Measurements from ENCODE around the gene OR5AU1.
"Not testable (repeated sequence)": the region's sequence is repeated elsewhere in the genome, so short reads cannot be mapped to it uniquely, and the experiment has no call there.

The OR5AU1 gene

DNA sequence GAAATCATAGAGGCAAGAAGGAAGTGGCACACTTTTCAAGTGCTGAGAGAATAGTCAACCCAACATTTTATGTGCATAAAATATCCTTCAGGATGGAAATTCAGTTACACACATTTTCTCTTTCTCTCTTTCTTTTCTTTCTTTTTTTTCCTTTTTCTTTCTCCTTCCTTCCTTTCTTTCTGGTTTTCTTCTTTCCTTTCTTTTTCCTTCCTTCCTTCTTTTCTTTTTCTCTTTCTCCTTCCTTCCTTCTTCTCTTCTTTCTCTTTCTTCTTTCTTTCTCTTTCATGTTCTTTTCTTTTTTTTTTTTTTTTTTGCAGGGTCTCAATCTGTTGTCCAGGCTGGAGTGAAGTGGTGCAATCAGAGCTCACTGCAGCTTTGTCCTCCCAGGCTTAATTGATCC lies 38.7 kb upstream of the OR5AU1 start:
- Histone ChIP-seq H3K4me1 (ENCODE audit: insufficient read depth, low read length) (peaks cover 5% of the 10 kb centered on the region), H3K9ac (ENCODE audit: low read length) (no peak overlapping the region), H3K9me3 (ENCODE audit: low read length) (no peaks in the 10 kb centered on the region), H3K36me3 (ENCODE audit: insufficient read depth, low read length) (no peaks in the 10 kb centered on the region), H3K27me3 (ENCODE audit: control insufficient read depth in 1 of 2, insufficient read depth in 2 of 2, low read length in 2 of 2) (no peaks in the 10 kb centered on the region), H3K27ac (ENCODE audit: low read depth, low read length) (no peak overlapping the region), H3K4me3 (ENCODE audit: low read depth in 1 of 2, low read length in 2 of 2) (no peak overlapping the region)

DNA sequence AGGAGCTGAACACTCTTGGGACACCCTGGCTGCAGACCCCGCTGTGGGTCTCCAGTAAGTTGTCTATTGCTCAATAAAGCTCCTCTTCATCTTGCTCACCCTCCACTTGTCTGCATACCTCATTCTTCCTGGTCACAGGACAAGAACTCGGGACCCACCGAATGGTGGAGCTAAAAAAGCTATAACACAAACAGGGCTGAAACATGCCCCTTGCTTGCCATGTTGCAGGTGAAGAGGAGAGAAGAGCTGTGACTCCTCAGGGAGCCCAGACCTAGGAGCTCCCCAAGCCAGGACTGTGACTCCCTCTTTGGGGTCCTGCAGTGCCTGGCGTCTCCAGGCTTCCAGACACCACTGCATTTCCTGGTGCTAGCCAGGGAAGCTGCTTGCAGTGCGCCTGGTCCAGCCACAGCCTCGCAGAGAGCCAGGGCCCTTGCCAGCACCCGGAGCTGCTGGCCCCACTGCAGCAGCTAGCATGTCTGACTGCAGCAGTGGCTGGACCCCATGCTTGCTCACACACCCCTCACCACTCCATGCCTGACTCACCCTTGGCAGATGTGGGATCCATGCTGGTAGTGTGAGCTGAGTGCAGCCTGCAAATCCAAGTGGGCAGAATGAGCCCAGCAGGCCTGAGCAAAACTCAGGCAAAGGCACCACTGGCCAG lies 37.1 kb upstream of the OR5AU1 start:
- Histone ChIP-seq H3K27ac (ENCODE audit: low read depth, low read length) (no peak overlapping the region), H3K4me1 (ENCODE audit: insufficient read depth, low read length) (peaks cover 5% of the 10 kb centered on the region), H3K4me3 (ENCODE audit: low read depth in 1 of 2, low read length in 2 of 2) (no peak overlapping the region), H3K27me3 (ENCODE audit: control insufficient read depth in 1 of 2, insufficient read depth in 2 of 2, low read length in 2 of 2) (no peaks in the 10 kb centered on the region), H3K9ac (ENCODE audit: low read length) (no peak overlapping the region), H3K36me3 (ENCODE audit: insufficient read depth, low read length) (no peaks in the 10 kb centered on the region), H3K9me3 (ENCODE audit: low read length) (no peaks in the 10 kb centered on the region)

DNA sequence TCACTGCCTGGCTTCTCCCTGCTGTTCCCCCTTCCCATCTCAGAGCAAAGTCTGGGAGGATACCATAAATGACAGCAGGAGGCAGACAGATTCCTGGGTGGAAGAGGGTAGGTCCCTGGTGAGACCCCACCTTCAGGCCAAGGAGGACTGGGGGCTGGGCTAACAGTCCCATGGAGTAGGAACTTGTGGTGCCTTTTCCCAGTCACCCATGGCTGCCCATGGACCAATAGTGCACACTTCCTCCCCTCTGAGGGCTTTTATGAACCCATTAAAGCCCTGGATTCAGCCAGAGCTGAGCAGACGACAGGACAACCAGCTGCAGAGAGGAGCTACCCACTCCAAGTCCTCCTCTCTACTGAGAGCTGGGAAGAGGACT lies 36.6 kb upstream of the OR5AU1 start:
- Histone ChIP-seq H3K27ac (ENCODE audit: low read depth, low read length) (no peak overlapping the region), H3K9ac (ENCODE audit: low read length) (no peak overlapping the region), H3K27me3 (ENCODE audit: control insufficient read depth in 1 of 2, insufficient read depth in 2 of 2, low read length in 2 of 2) (no peaks in the 10 kb centered on the region), H3K4me3 (ENCODE audit: low read depth in 1 of 2, low read length in 2 of 2) (peak overlapping the region; percentile 59 to 62), H3K9me3 (ENCODE audit: low read length) (no peaks in the 10 kb centered on the region), H3K36me3 (ENCODE audit: insufficient read depth, low read length) (no peaks in the 10 kb centered on the region), H3K4me1 (ENCODE audit: insufficient read depth, low read length) (peaks cover 5% of the 10 kb centered on the region)

DNA sequence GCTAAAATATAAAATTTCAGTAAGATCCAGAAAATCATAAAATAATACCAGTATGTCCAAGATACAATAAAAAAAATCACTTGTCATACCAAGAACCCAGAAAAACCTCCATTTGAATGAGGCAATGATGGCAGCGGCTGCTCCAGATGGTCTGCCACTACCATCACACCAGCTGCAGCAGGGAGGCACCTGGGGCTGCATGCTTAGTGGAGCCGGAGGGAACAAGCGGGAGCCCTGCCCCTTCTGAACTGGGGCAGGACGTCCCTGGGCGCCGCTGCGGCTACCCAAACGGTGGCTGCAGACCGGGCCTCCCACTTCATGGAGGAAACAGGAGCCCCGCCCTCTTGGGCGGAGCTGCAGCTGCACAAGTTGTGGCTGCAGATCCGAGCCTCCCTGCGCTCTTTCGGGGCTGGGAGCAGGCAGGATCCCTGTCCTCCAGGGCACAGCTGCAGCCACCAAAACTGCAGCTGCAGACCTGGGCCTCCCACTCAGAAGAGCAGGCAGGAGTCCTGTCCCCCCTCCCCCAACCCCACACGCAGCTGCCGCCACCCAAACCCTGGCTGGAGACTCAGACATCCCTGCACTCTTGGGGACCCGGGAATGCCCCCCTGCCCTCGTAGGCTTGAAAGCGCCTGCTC lies 36.1 kb upstream of the OR5AU1 start:
- peak overlapping the region; percentile 59 to 62 for H3K4me3 ChIP-seq (ENCODE audit: low read depth in 1 of 2, low read length in 2 of 2)
- no peaks in the 10 kb centered on the region for H3K27me3 ChIP-seq (ENCODE audit: control insufficient read depth in 1 of 2, insufficient read depth in 2 of 2, low read length in 2 of 2)
- no peaks in the 10 kb centered on the region for H3K36me3 ChIP-seq (ENCODE audit: insufficient read depth, low read length)
- H3K4me1 ChIP-seq (ENCODE audit: insufficient read depth, low read length), result peaks cover 5% of the 10 kb centered on the region
- no peak overlapping the region for H3K9ac ChIP-seq (ENCODE audit: low read length)
- H3K27ac ChIP-seq (ENCODE audit: low read depth, low read length), result no peak overlapping the region
- no peaks in the 10 kb centered on the region for H3K9me3 ChIP-seq (ENCODE audit: low read length)

DNA sequence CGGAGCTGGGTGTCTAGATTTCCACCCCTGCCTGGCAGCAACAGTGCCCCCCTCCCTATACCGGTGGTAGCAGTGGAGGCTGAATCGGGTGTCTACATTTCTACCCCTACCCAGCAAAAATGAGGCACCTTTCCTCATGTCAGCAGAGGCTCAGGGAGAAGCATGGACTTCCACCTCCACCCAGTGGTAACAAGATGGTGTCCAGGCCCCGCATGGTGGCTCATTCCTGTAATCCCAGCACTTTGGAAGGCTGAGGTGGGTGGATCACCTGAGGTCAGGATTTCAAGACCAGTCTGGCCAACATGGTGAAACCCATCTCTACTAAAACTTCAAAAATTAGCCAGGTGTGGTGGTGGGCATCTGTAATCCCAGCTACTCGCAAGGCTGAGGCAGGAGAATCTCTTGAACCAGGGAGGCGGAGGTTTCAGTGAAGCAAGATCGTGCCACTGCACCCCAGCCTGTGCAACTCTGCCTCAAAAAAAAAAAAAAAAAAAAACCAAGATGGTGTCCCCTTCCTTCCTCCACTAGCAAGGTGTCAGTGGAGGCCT lies 35.5 kb upstream of the OR5AU1 start:
- Histone ChIP-seq H3K9me3 (ENCODE audit: low read length) (no peaks in the 10 kb centered on the region), H3K27me3 (ENCODE audit: control insufficient read depth in 1 of 2, insufficient read depth in 2 of 2, low read length in 2 of 2) (no peaks in the 10 kb centered on the region), H3K4me3 (ENCODE audit: low read depth in 1 of 2, low read length in 2 of 2) (peak overlapping the region; percentile 59 to 62), H3K9ac (ENCODE audit: low read length) (no peak overlapping the region), H3K36me3 (ENCODE audit: insufficient read depth, low read length) (no peaks in the 10 kb centered on the region), H3K27ac (ENCODE audit: low read depth, low read length) (no peak overlapping the region), H3K4me1 (ENCODE audit: insufficient read depth, low read length) (peaks cover 5% of the 10 kb centered on the region)

DNA sequence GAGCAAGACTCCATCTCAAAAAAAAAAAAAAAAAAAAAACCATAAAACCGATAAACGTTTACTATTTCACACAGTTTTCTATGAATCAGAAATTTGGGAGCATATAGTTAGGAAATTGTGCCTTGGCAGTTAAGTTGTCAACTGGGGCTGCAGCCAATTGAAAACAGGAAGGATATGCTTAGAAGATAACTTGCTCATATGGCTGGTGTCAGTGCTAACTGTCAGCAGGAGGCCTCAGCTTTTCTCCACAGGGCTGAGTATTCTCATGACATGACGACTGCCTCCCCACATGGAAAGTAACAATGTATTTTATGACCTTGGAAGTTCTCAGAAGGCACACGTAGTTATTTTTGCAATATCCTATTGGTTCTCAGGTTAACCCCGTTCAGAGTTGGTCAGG lies 29.6 kb upstream of the OR5AU1 start:
- Histone ChIP-seq H3K9ac (ENCODE audit: low read length) (no peak overlapping the region), H3K4me3 (ENCODE audit: low read depth in 1 of 2, low read length in 2 of 2) (no peak overlapping the region), H3K9me3 (ENCODE audit: low read length) (no peaks in the 10 kb centered on the region), H3K27me3 (ENCODE audit: control insufficient read depth in 1 of 2, insufficient read depth in 2 of 2, low read length in 2 of 2) (no peaks in the 10 kb centered on the region), H3K27ac (ENCODE audit: low read depth, low read length) (no peak overlapping the region), H3K36me3 (ENCODE audit: insufficient read depth, low read length) (no peaks in the 10 kb centered on the region), H3K4me1 (ENCODE audit: insufficient read depth, low read length) (no peaks in the 10 kb centered on the region)

DNA sequence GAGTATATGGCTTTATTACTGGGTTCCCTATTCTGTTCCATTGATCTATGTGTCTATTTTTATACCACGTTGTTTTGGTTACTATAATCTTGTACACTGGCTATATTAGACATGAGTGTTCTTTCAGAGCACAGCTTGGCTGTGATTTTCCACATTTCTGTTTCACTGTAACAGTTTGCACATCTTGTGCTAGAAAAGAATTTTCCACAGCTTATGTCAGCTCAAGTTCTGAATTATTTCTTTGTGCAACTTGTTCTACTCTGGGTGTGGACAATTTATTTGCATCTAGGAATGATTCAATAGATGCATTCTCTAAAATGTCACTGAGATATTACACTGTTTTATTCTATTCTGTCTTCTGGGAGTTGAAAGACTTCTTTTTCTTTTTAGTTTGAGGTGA lies 28.4 kb upstream of the OR5AU1 start:
- Histone ChIP-seq H3K9ac (ENCODE audit: low read length) (no peak overlapping the region), H3K27ac (ENCODE audit: low read depth, low read length) (no peak overlapping the region), H3K9me3 (ENCODE audit: low read length) (no peaks in the 10 kb centered on the region), H3K4me1 (ENCODE audit: insufficient read depth, low read length) (no peaks in the 10 kb centered on the region), H3K36me3 (ENCODE audit: insufficient read depth, low read length) (no peaks in the 10 kb centered on the region), H3K27me3 (ENCODE audit: control insufficient read depth in 1 of 2, insufficient read depth in 2 of 2, low read length in 2 of 2) (no peaks in the 10 kb centered on the region), H3K4me3 (ENCODE audit: low read depth in 1 of 2, low read length in 2 of 2) (no peak overlapping the region)

DNA sequence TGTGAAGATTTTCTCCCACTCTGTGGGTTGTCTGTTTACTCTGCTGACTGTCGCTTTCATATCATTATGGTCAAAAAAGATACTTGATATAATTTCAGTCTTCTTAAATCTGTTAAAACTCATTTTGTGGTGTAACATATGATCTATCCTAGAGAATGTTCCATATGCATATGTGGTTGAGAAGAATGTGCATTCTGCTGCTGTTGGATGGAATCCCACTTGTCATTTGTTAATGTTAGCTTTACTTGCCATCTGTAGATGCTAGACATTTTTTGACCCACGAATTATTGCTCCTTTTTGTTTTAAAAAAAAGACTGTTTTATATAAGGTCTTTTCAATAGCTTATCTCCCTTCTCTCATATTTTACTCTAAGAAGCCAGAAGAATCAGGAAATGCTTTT lies 26.3 kb upstream of the OR5AU1 start:
- H3K27ac ChIP-seq (ENCODE audit: low read depth, low read length), result no peak overlapping the region
- H3K4me1 ChIP-seq (ENCODE audit: insufficient read depth, low read length), result no peaks in the 10 kb centered on the region
- H3K27me3 ChIP-seq (ENCODE audit: control insufficient read depth in 1 of 2, insufficient read depth in 2 of 2, low read length in 2 of 2), result no peaks in the 10 kb centered on the region
- H3K36me3 ChIP-seq (ENCODE audit: insufficient read depth, low read length), result no peaks in the 10 kb centered on the region
- no peaks in the 10 kb centered on the region for H3K9me3 ChIP-seq (ENCODE audit: low read length)
- H3K9ac ChIP-seq (ENCODE audit: low read length), result no peak overlapping the region
- H3K4me3 ChIP-seq (ENCODE audit: low read depth in 1 of 2, low read length in 2 of 2), result no peak overlapping the region

DNA sequence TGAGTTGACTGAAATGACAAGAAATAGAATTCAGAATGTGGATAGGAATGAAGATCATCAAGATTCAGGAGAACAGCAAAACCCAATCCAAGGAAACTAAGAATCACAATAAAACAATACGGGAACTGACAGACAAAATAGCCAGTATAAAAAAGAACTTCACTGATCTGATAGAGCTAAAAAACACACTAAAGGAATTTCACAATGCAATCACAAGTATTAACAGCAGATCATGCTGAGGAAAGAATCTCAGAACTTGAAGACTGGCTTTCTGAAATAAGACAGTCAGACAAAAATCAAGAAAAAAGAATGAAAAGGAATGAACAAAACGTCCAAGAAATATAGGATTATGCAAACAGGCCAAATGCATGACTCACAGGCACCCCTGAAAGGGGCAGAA lies 15.3 kb upstream of the OR5AU1 start:
- Histone ChIP-seq H3K4me1 (ENCODE audit: insufficient read depth, low read length) (no peaks in the 10 kb centered on the region), H3K9ac (ENCODE audit: low read length) (no peak overlapping the region), H3K27me3 (ENCODE audit: control insufficient read depth in 1 of 2, insufficient read depth in 2 of 2, low read length in 2 of 2) (no peaks in the 10 kb centered on the region), H3K4me3 (ENCODE audit: low read depth in 1 of 2, low read length in 2 of 2) (no peak overlapping the region), H3K9me3 (ENCODE audit: low read length) (no peaks in the 10 kb centered on the region), H3K27ac (ENCODE audit: low read depth, low read length) (no peak overlapping the region), H3K36me3 (ENCODE audit: insufficient read depth, low read length) (no peaks in the 10 kb centered on the region)

DNA sequence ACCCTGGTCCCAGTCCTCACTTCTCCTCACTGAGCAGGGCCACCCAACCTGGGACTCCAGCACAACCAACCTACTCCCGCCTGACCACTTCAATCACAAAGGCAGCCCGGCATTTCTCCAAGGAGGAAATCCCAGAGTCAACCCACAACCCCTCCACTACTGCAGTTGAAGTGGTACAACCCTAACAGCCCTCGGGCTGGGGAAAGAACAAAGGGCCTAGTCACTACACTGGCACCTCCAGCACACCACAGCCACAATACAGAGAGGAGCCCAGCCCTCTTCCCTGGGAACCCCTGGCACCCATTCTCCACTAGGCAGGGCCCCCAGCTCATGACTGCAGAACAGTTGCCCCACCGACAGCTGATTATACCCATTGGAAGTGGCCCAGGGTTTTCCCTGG lies 13.7 kb upstream of the OR5AU1 start:
- H3K9me3 ChIP-seq (ENCODE audit: low read length), result no peaks in the 10 kb centered on the region

DNA sequence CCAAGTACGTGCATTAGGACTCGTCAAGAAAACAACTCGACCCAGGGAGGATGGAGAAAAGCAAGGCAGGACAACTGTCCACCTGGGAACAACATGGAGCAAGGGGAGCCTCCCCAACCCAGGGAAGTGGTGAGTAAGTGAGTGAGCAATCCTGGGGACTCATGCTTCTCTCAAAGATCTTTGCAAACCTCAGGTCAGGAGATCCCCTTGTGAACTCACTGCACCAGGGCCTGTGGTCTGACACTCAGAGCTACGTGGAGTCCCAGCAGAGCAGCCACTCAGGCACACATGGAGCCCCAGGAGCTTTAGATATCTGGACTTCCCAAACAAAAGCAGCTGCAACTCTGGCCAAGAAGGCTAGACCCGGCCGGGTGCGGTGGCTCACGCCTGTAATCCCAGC lies 12.2 kb upstream of the OR5AU1 start:
- H3K36me3 ChIP-seq (ENCODE audit: insufficient read depth, low read length), result no peaks in the 10 kb centered on the region
- no peak overlapping the region for H3K27ac ChIP-seq (ENCODE audit: low read depth, low read length)
- no peak overlapping the region for H3K9ac ChIP-seq (ENCODE audit: low read length)
- no peaks in the 10 kb centered on the region for H3K9me3 ChIP-seq (ENCODE audit: low read length)
- no peaks in the 10 kb centered on the region for H3K4me1 ChIP-seq (ENCODE audit: insufficient read depth, low read length)
- H3K27me3 ChIP-seq (ENCODE audit: control insufficient read depth in 1 of 2, insufficient read depth in 2 of 2, low read length in 2 of 2), result no peaks in the 10 kb centered on the region
- no peak overlapping the region for H3K4me3 ChIP-seq (ENCODE audit: low read depth in 1 of 2, low read length in 2 of 2)

More for the DNA sequence above, 13.7 kb upstream of the OR5AU1 start:
- Histone ChIP-seq H3K4me3 (ENCODE audit: low read depth in 1 of 2, low read length in 2 of 2) (no peak overlapping the region), H3K27ac (ENCODE audit: low read depth, low read length) (no peak overlapping the region), H3K36me3 (ENCODE audit: insufficient read depth, low read length) (no peaks in the 10 kb centered on the region), H3K9ac (ENCODE audit: low read length) (no peak overlapping the region), H3K27me3 (ENCODE audit: control insufficient read depth in 1 of 2, insufficient read depth in 2 of 2, low read length in 2 of 2) (no peaks in the 10 kb centered on the region), H3K4me1 (ENCODE audit: insufficient read depth, low read length) (no peaks in the 10 kb centered on the region)

DNA sequence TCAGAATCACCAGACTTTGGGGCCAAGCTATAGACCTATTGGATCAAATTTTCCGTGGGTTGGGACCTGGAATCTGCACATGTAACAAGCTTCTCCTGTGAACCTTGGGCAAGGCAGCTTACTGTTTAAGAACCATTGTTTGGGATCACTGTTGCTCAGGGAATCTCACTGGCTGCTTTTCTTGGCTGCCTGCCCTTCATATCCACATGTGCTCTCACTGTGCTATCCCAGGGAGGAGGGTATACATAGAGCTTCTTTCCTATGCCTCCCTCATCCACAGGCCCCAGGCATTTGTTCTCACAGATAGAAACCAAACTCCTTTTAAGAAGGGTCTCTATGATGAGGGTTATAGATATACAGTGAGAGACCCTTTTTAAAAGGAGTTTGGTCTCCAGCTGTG lies 9.8 kb upstream of the OR5AU1 start:
- H3K9me3 ChIP-seq (ENCODE audit: low read length); H3K4me1 ChIP-seq (ENCODE audit: insufficient read depth, low read length); H3K4me3 ChIP-seq (ENCODE audit: low read depth in 1 of 2, low read length in 2 of 2); H3K27me3 ChIP-seq (ENCODE audit: control insufficient read depth in 1 of 2, insufficient read depth in 2 of 2, low read length in 2 of 2); H3K27ac ChIP-seq (ENCODE audit: low read depth, low read length); H3K36me3 ChIP-seq (ENCODE audit: insufficient read depth, low read length); H3K9ac ChIP-seq (ENCODE audit: low read length): not testable (repeated sequence)

All from muscle layer of colon (tissue), 2 donors.